ENCODE measurements around the gene IPCEF1.
A peak's percentile ranks its signal among the peaks of the same experiment; 100 is the strongest.

IPCEF1 gene

DNA sequence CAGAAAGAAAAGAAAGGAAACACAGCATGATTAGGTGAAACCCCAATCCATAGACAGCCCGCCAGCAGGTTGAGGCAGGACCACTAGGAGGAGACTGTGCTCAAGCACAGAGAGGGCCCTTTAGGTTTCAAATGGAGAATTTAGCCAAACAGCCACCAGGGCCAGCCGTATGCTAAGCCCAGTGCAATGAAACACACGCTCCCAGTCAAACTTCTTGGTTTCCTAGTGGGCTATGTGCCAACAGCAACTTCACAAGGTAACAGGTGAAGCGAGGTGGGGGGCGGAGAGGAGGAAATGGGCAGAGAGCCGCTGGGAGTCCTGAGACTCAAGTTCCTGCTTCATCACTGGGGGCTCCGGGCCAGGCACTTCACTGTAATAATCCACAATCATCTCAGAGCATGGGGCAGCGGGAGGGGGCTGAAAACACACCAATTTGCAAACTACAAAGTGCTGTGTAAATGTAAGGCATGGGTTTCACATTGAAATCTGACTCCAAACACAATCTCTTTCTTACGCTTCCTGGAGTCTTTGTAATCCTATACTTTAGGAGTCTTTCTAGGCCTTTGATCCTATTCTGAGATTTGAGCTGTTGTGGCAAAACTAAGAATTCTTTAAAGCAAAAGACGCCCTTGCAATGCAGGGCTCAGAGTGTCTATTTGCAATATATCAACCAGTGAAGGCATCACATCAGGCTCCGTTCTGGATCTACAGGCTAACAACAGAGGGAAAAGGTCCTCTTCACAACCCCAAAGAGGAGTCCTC is 200.3 kb downstream of the IPCEF1 start:
- DNase-seq: peak; percentile 73

DNA sequence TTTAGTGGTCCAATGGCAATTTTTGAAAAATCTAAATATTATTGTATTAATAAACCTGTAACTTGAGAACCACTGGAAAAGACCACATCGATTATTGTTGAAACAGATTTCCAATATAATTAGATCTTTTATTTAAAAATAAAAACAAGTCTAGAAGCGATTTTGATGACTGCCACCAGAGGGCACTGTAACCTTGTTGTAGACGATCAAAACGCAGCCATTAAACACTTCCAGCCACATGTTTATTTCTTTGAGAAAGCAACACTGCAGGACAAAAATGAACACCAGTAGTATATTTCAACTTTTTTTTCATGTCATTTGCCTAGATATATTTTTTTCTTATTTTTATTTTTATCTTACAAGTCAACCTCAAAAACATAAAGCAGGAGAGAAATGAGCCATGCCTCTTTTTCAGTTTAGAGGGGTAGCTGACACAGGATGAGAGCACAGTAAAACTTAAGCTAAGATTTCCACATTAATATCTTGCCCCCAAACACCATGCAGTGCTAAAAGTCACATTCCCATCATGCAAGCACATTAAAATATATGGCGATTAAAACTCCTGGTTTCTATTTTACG is 202.1 kb downstream of the IPCEF1 start:
- DNase-seq: peak; percentile 65

GRCh38 chr6:154143753-154144152 is 212.8 kb downstream of the IPCEF1 start:
- no peak for DNase-seq

GRCh38 chr6:154140743-154141142 is 215.9 kb downstream of the IPCEF1 start:
- no peak for DNase-seq

DNA sequence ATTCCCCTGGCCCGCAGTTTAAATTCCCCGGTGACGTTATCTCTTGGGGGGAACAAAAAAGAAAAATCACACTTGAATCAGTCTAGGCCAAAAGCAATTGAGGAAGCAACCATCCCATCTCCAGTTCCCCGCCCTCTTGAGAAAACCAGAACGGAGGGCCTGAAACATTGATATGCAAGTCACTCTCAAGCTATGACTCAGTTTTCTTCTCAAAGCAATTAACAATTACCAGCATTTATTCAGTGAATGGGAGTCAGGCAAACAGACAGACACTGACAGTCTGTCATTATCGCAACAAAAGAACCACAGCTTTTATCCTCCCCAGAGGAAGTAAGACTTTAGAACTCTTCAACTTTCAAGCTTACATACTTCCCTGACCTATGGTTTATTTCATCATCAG is 216.7 kb downstream of the IPCEF1 start:
- no peak for DNase-seq

GRCh38 chr6:154138793-154139192 is 217.8 kb downstream of the IPCEF1 start:
- no peak for DNase-seq

GRCh38 chr6:154134471-154135147 is 222.0 kb downstream of the IPCEF1 start:
- DNase-seq: no peak

GRCh38 chr6:154127657-154128056 is 228.9 kb downstream of the IPCEF1 start:
- no peak for DNase-seq

DNA sequence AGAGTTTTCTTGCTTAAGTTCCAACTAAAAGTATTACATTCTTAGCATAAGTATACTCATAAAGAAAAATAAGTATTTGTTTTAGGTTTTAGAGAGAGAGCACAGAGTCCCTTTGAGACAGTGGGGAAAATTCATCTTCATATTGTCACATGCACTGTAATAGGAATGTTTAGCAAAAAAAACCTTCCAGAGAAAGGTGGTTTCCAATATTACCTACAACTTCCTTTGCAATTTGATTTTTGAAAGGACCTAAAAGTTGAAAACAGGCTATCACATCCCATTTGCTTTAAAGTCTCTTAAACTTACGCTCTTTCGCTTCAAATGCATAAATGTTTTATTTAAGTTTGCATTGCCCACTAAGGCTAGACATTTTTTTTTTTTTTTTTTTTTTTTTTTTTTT is 231.2 kb downstream of the IPCEF1 start:
- no peak for DNase-seq

GRCh38 chr6:154123155-154123956 is 233.2 kb downstream of the IPCEF1 start:
- no peak for DNase-seq

GRCh38 chr6:154122195-154122925 is 234.2 kb downstream of the IPCEF1 start:
- DNase-seq: no peak

DNA sequence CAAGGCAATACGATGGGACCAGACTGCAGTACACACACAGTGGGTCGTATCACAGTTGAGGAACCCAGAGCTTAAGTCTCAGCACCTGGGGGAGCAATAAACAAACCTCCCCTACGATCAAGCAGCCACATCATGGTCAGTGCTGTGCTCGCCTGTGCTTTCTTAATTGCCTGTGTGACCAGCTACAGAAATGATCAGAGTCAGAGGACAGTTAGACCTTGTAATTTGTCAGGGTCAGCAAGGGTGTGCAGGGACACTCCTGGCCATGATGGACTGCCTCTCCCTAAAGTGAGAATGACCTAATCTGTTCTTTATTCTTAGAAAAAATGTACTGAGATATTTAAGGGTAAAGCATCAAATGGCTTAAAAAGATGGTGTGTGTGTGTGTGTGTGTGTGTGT is 239.1 kb downstream of the IPCEF1 start:
- DNase-seq: no peak

- DNase-seq: no peak
These were observed 243.2 kb downstream of the IPCEF1 start for GRCh38 chr6:154113392-154113791.

DNA sequence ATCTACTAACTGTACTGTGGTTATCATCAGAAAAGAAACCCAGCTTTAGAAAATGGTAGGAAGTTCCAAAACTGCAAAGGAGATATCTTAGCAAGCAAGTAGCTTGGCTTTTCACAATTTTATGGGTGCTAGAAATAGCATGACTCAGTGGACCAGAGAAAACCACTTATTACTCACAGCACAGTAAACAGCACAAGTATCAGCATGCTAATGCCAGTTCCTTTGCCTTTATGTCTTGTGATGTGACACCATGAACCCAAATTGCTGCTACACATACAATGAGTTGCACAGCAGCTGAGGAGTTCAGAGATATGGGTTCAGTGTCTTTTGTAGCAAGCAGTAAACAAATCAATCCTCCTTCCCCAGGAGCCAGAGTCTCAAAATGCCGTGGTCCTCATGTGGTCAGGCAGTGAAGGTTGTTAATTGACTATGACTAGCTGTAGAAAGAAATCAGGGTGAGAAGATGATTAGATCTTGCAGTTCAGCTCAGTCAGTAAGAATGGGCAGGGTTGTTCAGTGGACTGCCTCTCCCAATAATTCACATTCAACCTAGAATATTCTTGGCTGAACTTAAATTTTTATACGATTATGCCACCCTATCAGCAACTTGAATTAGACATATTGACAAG is 244.3 kb downstream of the IPCEF1 start:
- DNase-seq: no peak

DNA sequence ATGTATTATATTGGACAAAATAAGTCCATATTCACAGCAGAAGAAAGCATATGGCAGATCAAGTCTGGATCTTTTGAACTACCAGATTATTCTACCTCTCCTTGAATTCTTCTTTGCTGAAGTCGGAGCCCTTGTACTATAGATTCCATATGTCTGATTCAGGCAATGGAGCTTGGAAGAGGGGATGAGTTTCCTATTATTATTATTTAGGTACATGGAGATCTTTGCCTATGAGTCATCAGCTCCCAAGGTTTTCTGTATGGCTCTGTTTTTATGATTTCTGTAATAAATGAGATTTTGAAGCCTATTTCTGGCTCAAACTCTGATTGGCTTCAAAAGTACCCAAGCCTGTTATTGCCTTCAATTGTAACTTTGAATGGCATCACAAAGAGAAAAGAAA is 245.6 kb downstream of the IPCEF1 start:
- DNase-seq: no peak

DNA sequence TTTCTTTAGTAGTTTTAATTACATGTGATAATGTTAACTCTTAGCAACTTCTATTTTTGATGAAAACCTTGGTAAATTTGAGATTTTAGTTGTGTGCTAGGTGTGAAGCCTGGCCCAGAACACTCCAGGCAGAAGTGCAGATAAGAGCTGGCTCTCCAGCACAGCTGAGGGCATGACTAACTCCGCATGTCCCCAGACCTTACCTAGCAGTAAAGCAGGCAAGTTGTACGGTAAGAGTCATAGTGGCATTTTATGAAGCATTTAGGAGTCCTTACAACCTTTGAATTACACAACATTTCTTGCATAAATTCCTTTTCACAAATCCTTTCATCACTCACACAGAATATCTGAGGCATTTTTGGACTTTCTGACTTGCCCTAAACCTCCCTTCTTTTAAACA is 250.4 kb downstream of the IPCEF1 start:
- no peak for DNase-seq

All from activated CD4-positive, alpha-beta T cell treated with anti-CD3 and anti-CD28 coated beads, Interleukin-2, Interleukin-6, amounts not matched to agents 100 ng/mL and 50 ng/mL, durations not matched to agents 16 hours and 8 hours (primary cell).